SK-N-SH (cell line): ENCODE measurements around the gene MLXIP. TPM values are rescaled to one million over a fixed set of nuclear protein-coding genes. Genes with fewer than 3 reads are reported as not detected.

Experiments
- CTCF ChIA-PET: fragments of 300-600, 350-600 bp; formaldehyde crosslinking; extraction: SDS; loops from one replicate; lab custom pipeline; 2021; lab: Yijun Ruan, JAX
- POLR2A ChIA-PET: fragments of 350-600 bp; sonication (Branson Sonifier 250); formaldehyde crosslinking; extraction: SDS; loops from one replicate; lab custom pipeline; 2020; ENCODE audit warnings: antibody characterized with exemption, inconsistent platforms; lab: Yijun Ruan, JAX
- DNase-seq: peaks from one replicate; pipeline ENCODE4 v3.0.0; 2012
- H2AFZ ChIP-seq: fragments of 200-600 bp; sonication (generic); 2 replicates; pipeline ENCODE4 v1.8.1; 2016; ENCODE audit warnings: antibody characterized with exemption, mild to moderate bottlenecking, low read depth
- H3F3A ChIP-seq: fragments of 200-600 bp; sonication (generic); replicated peaks from 2 replicates; pipeline ENCODE3; 2016; ENCODE audit warnings: antibody characterized with exemption, mild to moderate bottlenecking; ENCODE audit not compliant: insufficient read depth
- H3K27ac ChIP-seq, 2 experiments: fragments of 200-500 bp in 1 of 2; fragments of 200-600 bp in 1 of 2; sonication (Bioruptor generic) in 1 of 2; sonication (generic), shearing (Covaris generic) in 1 of 2; 2 replicates each; pipeline versions ENCODE4 v1.5.1 to v1.6.1; 2014 to 2016; ENCODE audit warnings: low read depth in 2 of 2, inconsistent platforms in 1 of 2, low read length in 1 of 2, mild to moderate bottlenecking in 1 of 2, mixed read lengths in 1 of 2
- H3K27me3 ChIP-seq: fragments of 200-600 bp; sonication (generic), shearing (Covaris generic); 2 replicates; pipeline ENCODE4 v1.6.1; 2016; ENCODE audit warnings: mixed run types; ENCODE audit not compliant: insufficient read depth
- H3K36me3 ChIP-seq, 2 experiments: fragments of 200-500 bp in 1 of 2; fragments of 200-600 bp in 1 of 2; sonication (Bioruptor generic) in 1 of 2; sonication (generic) in 1 of 2; replicated peaks in 1 of 2; 2 replicates each; pipeline versions ENCODE3 to v1.5.1; 2014 to 2016; ENCODE audit warnings: low read length in 1 of 2, mild to moderate bottlenecking in 1 of 2; ENCODE audit not compliant: insufficient read depth in 2 of 2, control insufficient read depth in 1 of 2
- H3K4me1 ChIP-seq, 2 experiments: fragments of 200-500 bp in 1 of 2; fragments of 200-600 bp in 1 of 2; sonication (Bioruptor generic) in 1 of 2; sonication (generic), shearing (Covaris generic) in 1 of 2; 2 replicates each; pipeline versions ENCODE4 v1.5.1 to v1.6.1; 2014 to 2016; ENCODE audit warnings: low read depth in 1 of 2, low read length in 1 of 2, mixed run types in 1 of 2; ENCODE audit not compliant: insufficient read depth in 2 of 2, control insufficient read depth in 1 of 2
- H3K4me2 ChIP-seq: fragments of 200-600 bp; sonication (generic), shearing (Covaris generic); 2 replicates; pipeline ENCODE4 v1.6.1; 2017; ENCODE audit warnings: mixed run types
- H3K4me3 ChIP-seq, 2 experiments: fragments of 200-500 bp in 1 of 2; fragments of 200-600 bp in 1 of 2; sonication (Bioruptor generic) in 1 of 2; sonication (generic), shearing (Covaris generic) in 1 of 2; 2 replicates each; pipeline versions ENCODE4 v1.5.1 to v1.8.1; 2014 to 2016; ENCODE audit warnings: low read depth in 2 of 2, inconsistent platforms in 1 of 2, low read length in 1 of 2, mild to moderate bottlenecking in 1 of 2, mixed read lengths in 1 of 2, moderate library complexity in 1 of 2
- H3K79me2 ChIP-seq: fragments of 200-600 bp; sonication (generic); 2 replicates; pipeline ENCODE4 v1.8.1; 2017; ENCODE audit warnings: mild to moderate bottlenecking; ENCODE audit not compliant: insufficient read depth
- H3K9ac ChIP-seq: fragments of 200-600 bp; sonication (generic); 2 replicates; pipeline ENCODE4 v1.6.1; 2017; ENCODE audit warnings: mixed run types
- H3K9me2 ChIP-seq: fragments of 200-600 bp; sonication (generic); 2 replicates; pipeline ENCODE4 v1.6.1; 2017; ENCODE audit warnings: mixed run types
- H3K9me3 ChIP-seq: fragments of 200-600 bp; sonication (generic); 2 replicates; pipeline ENCODE4 v1.6.1; 2017; ENCODE audit warnings: mixed run types, mild to moderate bottlenecking, moderate library complexity
- H4K20me1 ChIP-seq: fragments of 200-600 bp; sonication (generic); 2 replicates; pipeline ENCODE4 v1.6.1; 2017; ENCODE audit warnings: mild to moderate bottlenecking, mixed run types; ENCODE audit not compliant: insufficient read depth
- CHD2 ChIP-seq: fragments of 150-350 bp; IDR thresholded peaks from 2 replicates; pipeline ENCODE4 v1.6.1; 2018; ENCODE audit warnings: low read length; ENCODE audit not compliant: partially characterized antibody
- ELF1 ChIP-seq: IDR thresholded peaks from 2 replicates; pipeline ENCODE4 v1.4.0; 2012
- EP300 ChIP-seq, 2 experiments: IDR thresholded peaks; 2 replicates each; pipeline versions ENCODE4 v1.4.0 to v1.6.1; 2012; ENCODE audit warnings: borderline replicate concordance in 1 of 2, low read depth in 1 of 2, low read length in 1 of 2
- FOSL2 ChIP-seq: IDR thresholded peaks from 2 replicates; pipeline ENCODE4 v1.4.0; 2012; ENCODE audit warnings: low read depth, mild to moderate bottlenecking, moderate library complexity, borderline replicate concordance
- FOXJ3 ChIP-seq: sonication (generic); formaldehyde crosslinking; IDR thresholded peaks from 2 replicates; pipeline ENCODE4 v1.5.1; 2020; ENCODE audit warnings: mild to moderate bottlenecking, missing genetic modification reagents
- GATA2 ChIP-seq: sonication (generic); formaldehyde crosslinking; IDR thresholded peaks from 2 replicates; pipeline ENCODE4 v1.5.0; 2020; ENCODE audit warnings: mild to moderate bottlenecking, missing genetic modification reagents
- JUND ChIP-seq: IDR thresholded peaks from 2 replicates; pipeline ENCODE4 v1.4.0; 2012
- MAX ChIP-seq: IDR thresholded peaks from 2 replicates; pipeline ENCODE4 v1.4.0; 2012; ENCODE audit warnings: low read depth
- MEF2A ChIP-seq: IDR thresholded peaks from 2 replicates; pipeline ENCODE4 v1.4.0; 2012; ENCODE audit warnings: low read depth, borderline replicate concordance
- MXI1 ChIP-seq: IDR thresholded peaks from 2 replicates; pipeline ENCODE4 v1.6.1; 2012; ENCODE audit warnings: mild to moderate bottlenecking, low read depth, low read length, improper control_type of control experiment
- NFIC ChIP-seq: IDR thresholded peaks from 2 replicates; pipeline ENCODE4 v1.4.0; 2012; ENCODE audit warnings: borderline replicate concordance
- NRF1 ChIP-seq: IDR thresholded peaks from 2 replicates; pipeline ENCODE4 v1.6.1; 2012; ENCODE audit warnings: low read depth, mild to moderate bottlenecking, low read length
- RAD21 ChIP-seq: IDR thresholded peaks from 2 replicates; pipeline ENCODE4 v1.6.1; 2012; ENCODE audit warnings: mild to moderate bottlenecking, low read length
- RFX5 ChIP-seq: IDR thresholded peaks from 2 replicates; pipeline ENCODE4 v1.6.1; 2012; ENCODE audit warnings: mild to moderate bottlenecking, improper control_type of control experiment, low read length
- RXRA ChIP-seq: IDR thresholded peaks from 2 replicates; pipeline ENCODE4 v1.4.0; 2012; ENCODE audit warnings: low read depth, mild to moderate bottlenecking, borderline replicate concordance
- SIN3A ChIP-seq: IDR thresholded peaks from 2 replicates; pipeline ENCODE4 v1.6.1; 2012; ENCODE audit warnings: low read depth, mild to moderate bottlenecking, low read length, moderate library complexity, borderline replicate concordance
- SMC3 ChIP-seq: IDR thresholded peaks from 2 replicates; pipeline ENCODE4 v1.6.1; 2012; ENCODE audit warnings: low read depth, low read length, improper control_type of control experiment
- TCF12 ChIP-seq: IDR thresholded peaks from 2 replicates; pipeline ENCODE4 v1.4.0; 2012
- TEAD4 ChIP-seq: IDR thresholded peaks from 2 replicates; pipeline ENCODE4 v1.4.0; 2012; ENCODE audit warnings: mild to moderate bottlenecking, borderline replicate concordance; ENCODE audit not compliant: insufficient read depth
- YY1 ChIP-seq: IDR thresholded peaks from 2 replicates; pipeline ENCODE4 v1.4.0; 2012; ENCODE audit warnings: low read depth, mild to moderate bottlenecking
- WGBS: methylation state at CpG from one replicate; pipeline ENCODE4 v1.1.6; 2017; ENCODE audit warnings: low lambda C conversion rate; 5-methylcytosine and 5-hydroxymethylcytosine counted together
- polyA plus RNA-seq, 3 experiments: library from polyadenylated mRNA; depleted of rRNA; stranded (reverse); fragments of >200 nt; gene quantifications; 2 replicates each; pipeline ENCODE4 v1.2.3, GENCODE V29; 2012

Gene MLXIP
- polyA plus RNA-seq, 1 of the 3 experiments (the other 2 are of a cell fraction): 11.0 TPM

- no peak overlapping the region for H3K27ac ChIP-seq
- no peaks in the 10 kb centered on the region for H3K9me2 ChIP-seq
- H3K27me3 ChIP-seq: no peaks in the 10 kb centered on the region
- no peak for DNase-seq
- no peak overlapping the region for H3K4me2 ChIP-seq
- no peak for TF ChIP-seq MXI1
- no peak for TF ChIP-seq JUND
- TF ChIP-seq NRF1: no peak
- no peak for TF ChIP-seq MAX
- TF ChIP-seq, all 33 proteins: peak for 0
- Histone ChIP-seq H2AFZ (no peak overlapping the region), H3K36me3 (peaks cover 0 to 27% of the 10 kb centered on the region in 2 experiments), H3K9ac (no peak overlapping the region), H3F3A (no peaks in the 10 kb centered on the region), H3K79me2 (no peaks in the 10 kb centered on the region), H3K4me1 (no peaks in the 10 kb centered on the region), H4K20me1 (no peaks in the 10 kb centered on the region), H3K9me3 (no peaks in the 10 kb centered on the region), H3K4me3 (no peak overlapping the region)
- 98% methylated on average over 10 of the region's 12 CpGs for WGBS
- CTCF ChIA-PET: interaction anchor here (3.4 to 8.0 kb wide), 2 partner anchors 22 to 46 kb away, joined by 14 to 51 read pairs; no protein-coding TSS in a partner anchor
- POLR2A ChIA-PET: no interaction called here
Observed at GRCh38 chr12:122144885-122145284, 66.3 kb downstream of the MLXIP start.

GRCh38 chr12:122145505-122146330, 67.2 kb downstream of the MLXIP start:
- Histone ChIP-seq H3K27ac (no peak overlapping the region), H2AFZ (no peak overlapping the region), H3K79me2 (no peaks in the 10 kb centered on the region), H3K4me3 (no peak overlapping the region), H3K4me1 (peaks cover 0 to 2% of the 10 kb centered on the region in 2 experiments; a peak in 1 of 4 replicates), H3K36me3 (peaks cover 0 to 26% of the 10 kb centered on the region in 2 experiments), H3K9me3 (no peaks in the 10 kb centered on the region), H3K4me2 (no peak overlapping the region), H3K27me3 (no peaks in the 10 kb centered on the region), H3F3A (no peaks in the 10 kb centered on the region), H4K20me1 (no peaks in the 10 kb centered on the region), H3K9me2 (no peaks in the 10 kb centered on the region), H3K9ac (no peak overlapping the region)
- WGBS: 97% methylated on average over 12 of the region's 23 CpGs
- POLR2A ChIA-PET: interaction anchor here (1.2 kb wide), 1 partner anchor 10 kb away, joined by 6 read pairs; no protein-coding TSS in a partner anchor
- TF ChIP-seq FOXJ3 (CRISPR knock-in tag) (no peak), MXI1 (no peak), TEAD4 (no peak), GATA2 (no peak), ELF1 (no peak), MEF2A (no peak), RFX5 (no peak), MAX (no peak), SMC3 (no peak), SIN3A (no peak), YY1 (no peak), RAD21 (no peak), NFIC (no peak), RXRA (no peak), EP300 (IDR thresholded peaks at IDR 0.05; ENCODE audit: borderline replicate concordance in 1 of 2, low read depth in 1 of 2, low read length in 1 of 2) (no peak), CHD2 (no peak), JUND (no peak), TCF12 (no peak), FOSL2 (no peak)
- DNase-seq: no peak
- CTCF ChIA-PET: interaction anchor here (0.8 to 8.0 kb wide), 3 partner anchors 15 to 45 kb away, joined by 7 to 51 read pairs (median 14); no protein-coding TSS in a partner anchor
